Endothelial cell of umbilical vein (primary cell): ENCODE measurements around the gene PRR19.

Experiments
- POLR2AphosphoS5 ChIP-seq: IDR thresholded peaks from 2 replicates; pipeline ENCODE4 v1.6.1; 2012; ENCODE audit warnings: low read depth, mild to moderate bottlenecking, control low read depth, low read length, moderate library complexity; ENCODE audit not compliant: insufficient read depth
- TF ChIP-seq, protein P1 (sequence below), 2 donors: IDR thresholded peaks; 1 replicate in 1 of 2; 2 replicates in 1 of 2; pipeline ENCODE4 v1.5.1; 2011; ENCODE audit warnings: low read length in 2 of 2, mild to moderate bottlenecking in 2 of 2, moderate library complexity in 2 of 2, control low read depth in 1 of 2, inconsistent platforms in 1 of 2, low read depth in 1 of 2; ENCODE audit not compliant: insufficient read depth in 1 of 2; ENCODE audit errors: extremely low read depth in 1 of 2
- TF ChIP-seq, protein P2 (sequence below): IDR thresholded peaks from 2 replicates; pipeline ENCODE4 v1.6.1; 2011; ENCODE audit not compliant: insufficient read depth, insufficient read length

DNA sequence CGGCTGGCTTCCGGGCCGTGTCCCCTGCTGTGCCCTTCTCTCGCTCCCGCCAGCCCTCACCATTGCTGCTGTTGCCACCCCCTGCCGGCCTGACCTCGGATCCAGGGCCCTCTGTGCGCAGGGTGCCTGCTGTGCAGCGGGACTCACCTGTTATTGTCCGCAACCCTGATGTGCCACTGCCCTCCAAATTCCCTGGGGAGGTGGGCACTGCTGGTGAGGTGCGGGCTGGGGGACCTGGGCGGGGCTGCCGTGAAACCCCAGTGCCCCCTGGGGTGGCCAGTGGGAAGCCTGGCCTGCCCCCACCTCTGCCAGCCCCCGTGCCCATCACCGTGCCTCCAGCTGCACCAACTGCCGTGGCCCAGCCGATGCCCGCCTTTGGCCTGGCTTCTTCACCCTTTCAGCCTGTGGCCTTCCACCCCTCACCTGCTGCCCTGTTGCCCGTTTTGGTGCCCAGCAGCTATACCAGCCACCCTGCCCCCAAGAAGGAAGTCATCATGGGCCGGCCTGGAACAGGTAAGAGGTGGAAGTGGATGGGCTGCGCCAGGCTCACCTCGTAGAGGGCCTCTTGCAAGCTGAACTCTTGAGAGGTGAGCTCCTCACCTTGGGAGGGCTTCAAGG lies 27.8 kb upstream of the PRR19 start:
- no peak for TF ChIP-seq POLR2AphosphoS5
- TF ChIP-seq, protein P1, sequence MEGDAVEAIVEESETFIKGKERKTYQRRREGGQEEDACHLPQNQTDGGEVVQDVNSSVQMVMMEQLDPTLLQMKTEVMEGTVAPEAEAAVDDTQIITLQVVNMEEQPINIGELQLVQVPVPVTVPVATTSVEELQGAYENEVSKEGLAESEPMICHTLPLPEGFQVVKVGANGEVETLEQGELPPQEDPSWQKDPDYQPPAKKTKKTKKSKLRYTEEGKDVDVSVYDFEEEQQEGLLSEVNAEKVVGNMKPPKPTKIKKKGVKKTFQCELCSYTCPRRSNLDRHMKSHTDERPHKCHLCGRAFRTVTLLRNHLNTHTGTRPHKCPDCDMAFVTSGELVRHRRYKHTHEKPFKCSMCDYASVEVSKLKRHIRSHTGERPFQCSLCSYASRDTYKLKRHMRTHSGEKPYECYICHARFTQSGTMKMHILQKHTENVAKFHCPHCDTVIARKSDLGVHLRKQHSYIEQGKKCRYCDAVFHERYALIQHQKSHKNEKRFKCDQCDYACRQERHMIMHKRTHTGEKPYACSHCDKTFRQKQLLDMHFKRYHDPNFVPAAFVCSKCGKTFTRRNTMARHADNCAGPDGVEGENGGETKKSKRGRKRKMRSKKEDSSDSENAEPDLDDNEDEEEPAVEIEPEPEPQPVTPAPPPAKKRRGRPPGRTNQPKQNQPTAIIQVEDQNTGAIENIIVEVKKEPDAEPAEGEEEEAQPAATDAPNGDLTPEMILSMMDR (IDR thresholded peaks at IDR 0.05; ENCODE audit: extremely low read depth in 1 of 2, insufficient read depth in 1 of 2, low read depth in 1 of 2, low read length in 2 of 2), result no peak
- TF ChIP-seq, protein P2, sequence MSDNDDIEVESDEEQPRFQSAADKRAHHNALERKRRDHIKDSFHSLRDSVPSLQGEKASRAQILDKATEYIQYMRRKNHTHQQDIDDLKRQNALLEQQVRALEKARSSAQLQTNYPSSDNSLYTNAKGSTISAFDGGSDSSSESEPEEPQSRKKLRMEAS, result no peak
